Testis (tissue), 3 donors: Measurements from ENCODE around the gene BNC2. TPM values are rescaled to one million over a fixed set of nuclear protein-coding genes. Genes with fewer than 3 reads are reported as not detected.

Experiments used
- DNase-seq: peaks from one replicate; pipeline ENCODE4 v3.0.0-alpha.2; 2019
- H3K27ac ChIP-seq, 2 donors: fragments of 200-600 bp; sonication (generic); one replicate each; pipeline ENCODE4 v1.5.1; 2019
- H3K27me3 ChIP-seq: fragments of 200-600 bp; sonication (generic); one replicate; pipeline ENCODE4 v1.5.1; 2019
- H3K36me3 ChIP-seq: fragments of 200-600 bp; sonication (generic); one replicate; pipeline ENCODE4 v1.5.1; 2017; ENCODE audit warnings: low read depth; ENCODE audit errors: missing control alignments
- H3K4me1 ChIP-seq: fragments of 200-600 bp; sonication (generic); one replicate; pipeline ENCODE4 v1.5.1; 2019
- H3K4me3 ChIP-seq, 2 donors: fragments of 200-600 bp; sonication (generic); one replicate each; pipeline ENCODE4 v1.5.1; 2017 to 2019
- H3K9me3 ChIP-seq: fragments of 200-600 bp; sonication (generic); one replicate; pipeline ENCODE4 v1.5.1; 2017
- POLR2A ChIP-seq: fragments of 450-650 bp; IDR thresholded peaks from one replicate; pipeline ENCODE4 v1.6.1; 2017; ENCODE audit warnings: antibody characterized with exemption, mild to moderate bottlenecking, moderate library complexity
- WGBS, 2 donors: methylation state at CpG; one replicate each; pipeline ENCODE4 v1.1.5; 2018; 5-methylcytosine and 5-hydroxymethylcytosine counted together
- intact Hi-C: fragments of 100-400 bp; cut with DNase I; formaldehyde crosslinking; loops from one replicate; pipeline ENCODE4 v1.15.1; 2023; ENCODE audit warnings: low total_unique reads
- polyA plus RNA-seq: library from polyadenylated mRNA; stranded (reverse); fragments of 350-450 nt; fragmentation: Illumina TruSeq; extraction: RNeasy Lipid Tissue Mini Kit (QIAGEN cat#74804); gene quantifications from one replicate; pipeline ENCODE4 v1.2.3, GENCODE V29; 2014; ENCODE audit warnings: low read depth, low replicate concordance; ENCODE audit not compliant: insufficient read depth
- total RNA-seq, 2 donors: library from RNA; depleted of rRNA; stranded (reverse); fragments of >200 nt; gene quantifications; one replicate each; pipeline ENCODE4 v1.2.3, GENCODE V29; 2016
- TF ChIP-seq, protein P1 (sequence below), 3 experiments: fragments of 450-650 bp in 2 of 3; fragments of 200-600 bp in 1 of 3; sonication (generic) in 1 of 3; IDR thresholded peaks; one replicate each; pipeline ENCODE4 v1.5.1; 2016 to 2019; ENCODE audit warnings: antibody characterized with exemption in 3 of 3, mild to moderate bottlenecking in 2 of 3, moderate library complexity in 1 of 3

The BNC2 gene
- total and polyA plus RNA-seq, 3 donors from 2014 or later, result 14.6 to 35.2 (median 32.0) TPM

DNA sequence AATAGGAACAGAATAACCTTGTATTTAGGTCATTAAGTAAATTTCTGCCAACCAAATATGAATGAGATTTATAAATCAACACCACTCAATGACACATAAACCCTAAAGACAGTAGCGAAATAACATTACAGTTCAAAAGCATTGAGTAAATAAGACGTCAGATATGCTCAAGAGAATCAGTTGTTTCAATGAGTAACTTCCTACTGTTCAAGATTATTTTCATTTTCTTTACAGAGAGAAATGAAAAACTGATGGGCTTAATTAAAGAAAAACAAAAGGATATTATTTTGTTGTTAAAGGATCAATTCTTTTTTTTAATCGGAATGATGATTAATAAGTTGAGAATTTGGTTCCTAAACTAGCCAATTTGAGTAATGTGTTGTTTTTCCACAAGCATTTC is 150.1 kb downstream of the BNC2 start:
- DNase-seq, result no peak
- intact Hi-C loops, result loop anchor here (10.0 kb wide), 1 partner anchor 144 kb away; no protein-coding TSS in a partner anchor
- Histone ChIP-seq H3K27me3 (no peaks in the 10 kb centered on the region), H3K36me3 (no peaks in the 10 kb centered on the region), H3K4me1 (no peaks in the 10 kb centered on the region), H3K27ac (peak overlapping the region in 1 of 2 donors; percentile 78), H3K4me3 (no peak overlapping the region), H3K9me3 (no peaks in the 10 kb centered on the region)
- no peak for TF ChIP-seq POLR2A
- TF ChIP-seq, protein P1, sequence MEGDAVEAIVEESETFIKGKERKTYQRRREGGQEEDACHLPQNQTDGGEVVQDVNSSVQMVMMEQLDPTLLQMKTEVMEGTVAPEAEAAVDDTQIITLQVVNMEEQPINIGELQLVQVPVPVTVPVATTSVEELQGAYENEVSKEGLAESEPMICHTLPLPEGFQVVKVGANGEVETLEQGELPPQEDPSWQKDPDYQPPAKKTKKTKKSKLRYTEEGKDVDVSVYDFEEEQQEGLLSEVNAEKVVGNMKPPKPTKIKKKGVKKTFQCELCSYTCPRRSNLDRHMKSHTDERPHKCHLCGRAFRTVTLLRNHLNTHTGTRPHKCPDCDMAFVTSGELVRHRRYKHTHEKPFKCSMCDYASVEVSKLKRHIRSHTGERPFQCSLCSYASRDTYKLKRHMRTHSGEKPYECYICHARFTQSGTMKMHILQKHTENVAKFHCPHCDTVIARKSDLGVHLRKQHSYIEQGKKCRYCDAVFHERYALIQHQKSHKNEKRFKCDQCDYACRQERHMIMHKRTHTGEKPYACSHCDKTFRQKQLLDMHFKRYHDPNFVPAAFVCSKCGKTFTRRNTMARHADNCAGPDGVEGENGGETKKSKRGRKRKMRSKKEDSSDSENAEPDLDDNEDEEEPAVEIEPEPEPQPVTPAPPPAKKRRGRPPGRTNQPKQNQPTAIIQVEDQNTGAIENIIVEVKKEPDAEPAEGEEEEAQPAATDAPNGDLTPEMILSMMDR (IDR thresholded peaks at IDR 0.05), result no peak
- WGBS, 2 donors, result 72 to 85% methylated on average over 3 of the region's 3 CpGs

DNA sequence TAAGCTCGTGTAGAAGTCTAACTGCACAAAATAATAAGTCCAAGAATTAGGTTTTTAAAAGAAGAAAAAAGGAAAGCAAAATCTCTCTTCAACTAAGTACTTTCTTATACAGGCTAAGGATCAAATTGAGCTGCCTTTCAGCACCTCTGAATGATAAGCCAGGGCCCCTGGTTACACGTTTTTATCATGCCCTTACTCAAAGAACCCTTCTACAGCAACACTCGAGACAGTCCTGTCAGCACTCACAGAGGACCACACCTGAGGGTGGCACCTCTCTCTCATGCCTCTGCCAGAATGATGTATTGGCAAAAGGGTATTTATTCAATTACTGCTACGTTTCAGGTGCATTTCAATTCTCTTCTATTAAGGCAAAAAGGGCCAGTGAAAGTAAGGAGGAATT is 150.5 kb downstream of the BNC2 start:
- intact Hi-C loops, result loop anchor here (10.0 kb wide), 1 partner anchor 145 kb away; no protein-coding TSS in a partner anchor
- Histone ChIP-seq H3K4me1 (no peaks in the 10 kb centered on the region), H3K9me3 (no peaks in the 10 kb centered on the region), H3K36me3 (no peaks in the 10 kb centered on the region), H3K27ac (no peak overlapping the region), H3K4me3 (no peak overlapping the region), H3K27me3 (no peaks in the 10 kb centered on the region)
- TF ChIP-seq, protein P1 (IDR thresholded peaks at IDR 0.05), result no peak
- no peak for TF ChIP-seq POLR2A
- no peak for DNase-seq
- WGBS, 2 donors, result 55 to 64% methylated on average over 4 of the region's 4 CpGs

DNA sequence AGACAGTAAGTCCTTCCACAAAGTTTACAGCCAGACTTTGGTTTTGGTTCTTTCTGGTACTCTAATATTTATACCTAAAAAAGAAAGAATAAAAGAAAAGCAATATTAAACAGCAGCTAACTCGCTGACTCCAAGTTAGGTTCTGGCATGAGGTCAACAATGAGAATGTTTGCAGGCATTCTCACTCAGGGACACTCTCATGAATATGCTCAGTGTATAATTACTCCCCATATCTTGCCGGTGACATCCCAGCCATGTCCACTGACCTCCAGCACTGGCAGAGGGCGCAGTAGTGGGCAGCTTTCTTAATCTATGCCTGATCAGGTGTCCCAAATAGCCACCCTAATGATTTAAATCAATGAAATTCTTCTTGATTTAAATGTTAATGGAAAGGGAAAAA is 151.5 kb downstream of the BNC2 start:
- WGBS, 2 donors, result 40 to 71% methylated on average over 3 of the region's 3 CpGs
- intact Hi-C loops, result no loop called here
- Histone ChIP-seq H3K4me1 (no peaks in the 10 kb centered on the region), H3K9me3 (no peaks in the 10 kb centered on the region), H3K36me3 (no peaks in the 10 kb centered on the region), H3K27ac (no peak overlapping the region), H3K4me3 (no peak overlapping the region), H3K27me3 (no peaks in the 10 kb centered on the region)
- DNase-seq, result no peak
- TF ChIP-seq, protein P1 (IDR thresholded peaks at IDR 0.05), result no peak
- no peak for TF ChIP-seq POLR2A

DNA sequence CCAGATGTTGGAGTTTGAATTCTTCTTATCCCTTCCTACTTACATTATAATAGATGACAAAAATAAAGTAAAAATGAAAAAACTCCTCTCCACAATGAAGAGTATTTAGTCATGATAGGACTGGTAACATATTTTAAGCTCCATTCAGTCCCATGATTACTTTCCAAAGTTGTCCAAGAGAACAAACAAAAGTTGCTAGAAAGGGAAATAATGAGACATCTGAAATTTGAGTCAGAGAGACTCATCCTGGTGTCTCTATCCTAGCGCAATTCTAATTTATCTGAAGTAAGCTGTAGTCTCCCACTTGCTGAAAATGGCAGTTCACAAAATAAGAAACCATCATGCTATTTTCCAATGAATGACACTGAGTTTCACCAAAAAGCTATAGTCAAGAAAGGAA is 152.2 kb downstream of the BNC2 start:
- 85 to 94% methylated on average over 1 of the region's 1 CpG for WGBS, 2 donors
- DNase-seq, result no peak
- H3K4me1 ChIP-seq, result no peaks in the 10 kb centered on the region
- H3K36me3 ChIP-seq, result no peaks in the 10 kb centered on the region
- TF ChIP-seq, protein P1 (IDR thresholded peaks at IDR 0.05), result no peak
- TF ChIP-seq POLR2A, result no peak
- no peaks in the 10 kb centered on the region for H3K9me3 ChIP-seq
- H3K27me3 ChIP-seq, result no peaks in the 10 kb centered on the region
- H3K27ac ChIP-seq, result no peak overlapping the region
- H3K4me3 ChIP-seq, result no peak overlapping the region
- intact Hi-C loops, result no loop called here

DNA sequence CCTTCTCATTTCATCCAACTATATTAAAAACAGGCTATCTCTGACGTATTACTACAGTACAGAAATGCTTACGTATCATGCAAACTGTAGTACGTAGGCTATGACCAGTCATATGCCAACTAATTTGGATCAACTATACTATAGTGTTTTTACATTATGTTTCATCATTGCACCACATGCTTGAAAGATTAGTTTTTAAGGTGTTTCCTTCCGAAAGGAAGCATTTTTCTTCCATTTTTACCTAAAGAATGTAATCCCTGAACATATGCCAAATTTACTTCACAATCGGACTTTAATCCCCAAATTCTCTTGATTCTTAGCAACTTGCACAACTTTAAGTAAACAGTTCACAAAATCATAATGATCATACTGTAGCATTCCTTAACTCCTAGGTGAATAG is 153.9 kb downstream of the BNC2 start:
- Histone ChIP-seq H3K36me3 (no peaks in the 10 kb centered on the region), H3K4me1 (no peaks in the 10 kb centered on the region), H3K27me3 (no peaks in the 10 kb centered on the region), H3K4me3 (no peak overlapping the region), H3K27ac (no peak overlapping the region), H3K9me3 (no peaks in the 10 kb centered on the region)
- intact Hi-C loops, result no loop called here
- TF ChIP-seq, protein P1 (IDR thresholded peaks at IDR 0.05), result no peak
- WGBS, 2 donors, result 91 to 95% methylated on average over 5 of the region's 5 CpGs
- DNase-seq, result no peak
